ENCODE data around the gene IGF1. TPM values are rescaled to one million over a fixed set of nuclear protein-coding genes. Genes with fewer than 3 reads are reported as not detected.

Gene IGF1
- polyA plus RNA-seq (2011; rRNA removed) (1.5 and 2.4 TPM in 2 replicates), polyA minus RNA-seq (2011; rRNA and poly(A)+ RNA removed) (0.46 and 1.2 TPM in 2 replicates)

GRCh38 chr12:102480406-102480805 lies at the start of gene IGF1:
TSS of gene IGF1 (minus strand) at chr12:102480563. CDS start at chr12:102480381, 182 bp downstream.
- Histone ChIP-seq H3K36me3 (ENCODE audit: control insufficient read depth, insufficient read depth, low read length) (no peaks in the 10 kb centered on the region), H3K27me3 (ENCODE audit: control insufficient read depth, insufficient read depth, low read length) (no peaks in the 10 kb centered on the region), H3K4me3 (ENCODE audit: low read depth, low read length) (peak within 1 kb of the TSS; percentile 14; the same call in 1 of the 2 replicates)
- POLR2A ChIA-PET, result interaction anchor here (0.7 kb wide), 1 partner anchor 59 kb away, joined by 4 read pairs; no protein-coding TSS in a partner anchor
- CTCF ChIA-PET, result interaction anchor here (0.7 to 1.3 kb wide), 2 partner anchors 17 to 288 kb away, joined by 3 to 4 read pairs; no protein-coding TSS in a partner anchor
- no peak for DNase-seq (ENCODE audit: low read depth)
- TF ChIP-seq CTCF (IDR thresholded peaks at IDR 0.05; ENCODE audit: insufficient read depth, low read depth, low read length), result peak; percentile 43

GRCh38 chr12:102528111-102528510 lies 47.7 kb upstream of the IGF1 start:
- no peaks in the 10 kb centered on the region for H3K36me3 ChIP-seq (ENCODE audit: control insufficient read depth, insufficient read depth, low read length)
- H3K4me3 ChIP-seq (ENCODE audit: low read depth, low read length), result no peak overlapping the region
- POLR2A ChIA-PET, result no interaction called here
- CTCF ChIA-PET, result interaction anchor here (0.6 kb wide), 1 partner anchor 43 kb away, joined by 3 read pairs; no protein-coding TSS in a partner anchor
- no peaks in the 10 kb centered on the region for H3K27me3 ChIP-seq (ENCODE audit: control insufficient read depth, insufficient read depth, low read length)
- TF ChIP-seq CTCF (IDR thresholded peaks at IDR 0.05; ENCODE audit: insufficient read depth, low read depth, low read length), result no peak
- DNase-seq (ENCODE audit: low read depth), result no peak

- ChIA-PET POLR2A (no interaction called here), CTCF (interaction anchor here (0.6 to 1.8 kb wide), 5 partner anchors 10 to 352 kb away, joined by 3 to 7 read pairs (median 3); no protein-coding TSS in a partner anchor)
- TF ChIP-seq CTCF (IDR thresholded peaks at IDR 0.05; ENCODE audit: insufficient read depth, low read depth, low read length), result no peak
- Histone ChIP-seq H3K27me3 (ENCODE audit: control insufficient read depth, insufficient read depth, low read length) (no peaks in the 10 kb centered on the region), H3K4me3 (ENCODE audit: low read depth, low read length) (no peak overlapping the region), H3K36me3 (ENCODE audit: control insufficient read depth, insufficient read depth, low read length) (no peaks in the 10 kb centered on the region)
- no peak for DNase-seq (ENCODE audit: low read depth)
Measured at GRCh38 chr12:102527171-102527720, 46.9 kb upstream of the IGF1 start.

- H3K4me3 ChIP-seq (ENCODE audit: low read depth, low read length), result no peak overlapping the region
- CTCF ChIA-PET, result interaction anchor here (0.6 to 1.8 kb wide), 4 partner anchors 10 to 352 kb away, joined by 3 to 7 read pairs (median 3); no protein-coding TSS in a partner anchor
- H3K27me3 ChIP-seq (ENCODE audit: control insufficient read depth, insufficient read depth, low read length), result no peaks in the 10 kb centered on the region
- no peak for DNase-seq (ENCODE audit: low read depth)
- H3K36me3 ChIP-seq (ENCODE audit: control insufficient read depth, insufficient read depth, low read length), result no peaks in the 10 kb centered on the region
- TF ChIP-seq CTCF (IDR thresholded peaks at IDR 0.05; ENCODE audit: insufficient read depth, low read depth, low read length), result no peak
- POLR2A ChIA-PET, result no interaction called here
Measured at GRCh38 chr12:102526656-102527055, 46.3 kb upstream of the IGF1 start.

GRCh38 chr12:102522768-102523167 lies 42.4 kb upstream of the IGF1 start:
- no peaks in the 10 kb centered on the region for H3K36me3 ChIP-seq (ENCODE audit: control insufficient read depth, insufficient read depth, low read length)
- CTCF ChIA-PET, result interaction anchor here (0.9 to 1.8 kb wide), 3 partner anchors 13 to 39 kb away, joined by 3 to 7 read pairs (median 4); no protein-coding TSS in a partner anchor
- POLR2A ChIA-PET, result no interaction called here
- no peak for DNase-seq (ENCODE audit: low read depth)
- no peak for TF ChIP-seq CTCF (IDR thresholded peaks at IDR 0.05; ENCODE audit: insufficient read depth, low read depth, low read length)
- no peak overlapping the region for H3K4me3 ChIP-seq (ENCODE audit: low read depth, low read length)
- H3K27me3 ChIP-seq (ENCODE audit: control insufficient read depth, insufficient read depth, low read length), result no peaks in the 10 kb centered on the region

All from BJ (cell line).